Bone marrow (tissue), 2 donors: ENCODE results near the gene CPNE1.

ENCODE experiments used
- DNase-seq, 2 donors: peaks; one replicate each; lab custom pipeline; 2025; lab: John Stamatoyannopoulos, UW

CPNE1 gene

GRCh38 chr20:35620818-35621559, 43.7 kb downstream of the CPNE1 start:
- DNase-seq, result no peak

GRCh38 chr20:35619196-35620095, 45.3 kb downstream of the CPNE1 start:
- peak; percentile 28 to 44 for DNase-seq

- peak in 1 of 2 donors; percentile 40 for DNase-seq
Measured at GRCh38 chr20:35618263-35619131, 46.2 kb downstream of the CPNE1 start.

GRCh38 chr20:35617397-35618262, 47.1 kb downstream of the CPNE1 start:
- DNase-seq, result peak in 1 of 2 donors; percentile 19

- DNase-seq, result peak in 1 of 2 donors; percentile 39
Measured at GRCh38 chr20:35616465-35617396, 48.0 kb downstream of the CPNE1 start.

- DNase-seq, result peak; percentile 97 to 99
Measured at GRCh38 chr20:35615667-35616464, 48.8 kb downstream of the CPNE1 start, which contains the start of gene SPAG4. SPAG4 (plus strand) TSS chr20:35615829; CDS start chr20:35616004, 175 bp downstream.

- no peak for DNase-seq
Measured at GRCh38 chr20:35611482-35611881, 53.2 kb downstream of the CPNE1 start.

- DNase-seq, result no peak
Measured at GRCh38 chr20:35610833-35611427, 53.8 kb downstream of the CPNE1 start.

- no peak for DNase-seq
Measured at GRCh38 chr20:35607003-35607735, 57.5 kb downstream of the CPNE1 start.

- DNase-seq, result no peak
Measured at GRCh38 chr20:35606127-35606526, 58.6 kb downstream of the CPNE1 start.

- no peak for DNase-seq
Measured at GRCh38 chr20:35604449-35604747, 60.3 kb downstream of the CPNE1 start.

- DNase-seq, result no peak
Measured at GRCh38 chr20:35603695-35604448, 60.8 kb downstream of the CPNE1 start.

- no peak for DNase-seq
Measured at GRCh38 chr20:35602851-35603495, 61.7 kb downstream of the CPNE1 start.

GRCh38 chr20:35601990-35602389, 62.7 kb downstream of the CPNE1 start:
- no peak for DNase-seq

GRCh38 chr20:35600993-35601973, 63.4 kb downstream of the CPNE1 start:
- peak; percentile 26 to 30 for DNase-seq
